Neutrophil (primary cell): ENCODE results near the gene RGS10.

Experiments
- H3K27ac ChIP-seq: fragments of 200-600 bp; sonication (generic); 2 replicates; pipeline ENCODE4 v1.5.1; 2016; ENCODE audit warnings: mild to moderate bottlenecking, moderate library complexity
- H3K27me3 ChIP-seq: fragments of 200-600 bp; sonication (generic); 2 replicates; pipeline ENCODE4 v1.6.0; 2016; ENCODE audit warnings: mild to moderate bottlenecking
- H3K36me3 ChIP-seq: fragments of 200-600 bp; sonication (generic); 2 replicates; pipeline ENCODE4 v1.5.1; 2017
- H3K4me1 ChIP-seq, 2 experiments: fragments of 200-600 bp in 1 of 2; sonication (generic) in 1 of 2; 1 replicate in 1 of 2; 2 replicates in 1 of 2; pipeline versions ENCODE4 v1.5.1 to v1.6.1; 2013 to 2016; ENCODE audit warnings: low read depth in 1 of 2, low read length in 1 of 2, mild to moderate bottlenecking in 1 of 2, moderate library complexity in 1 of 2; ENCODE audit not compliant: control insufficient read depth in 1 of 2, insufficient read depth in 1 of 2
- H3K4me3 ChIP-seq, 2 experiments: fragments of 200-600 bp in 1 of 2; sonication (generic) in 1 of 2; 1 replicate in 1 of 2; 2 replicates in 1 of 2; pipeline ENCODE4 v1.5.1; 2013 to 2016; ENCODE audit warnings: low read depth in 1 of 2, low read length in 1 of 2, mild to moderate bottlenecking in 1 of 2, moderate library complexity in 1 of 2
- H3K9me3 ChIP-seq: fragments of 200-600 bp; sonication (generic); 2 replicates; pipeline ENCODE4 v1.5.1; 2016
- TF ChIP-seq, protein P1 (sequence below): fragments of 200-600 bp; sonication (generic); IDR thresholded peaks from 2 replicates; pipeline ENCODE4 v1.5.1; 2016; ENCODE audit warnings: antibody characterized with exemption

RGS10 gene

DNA sequence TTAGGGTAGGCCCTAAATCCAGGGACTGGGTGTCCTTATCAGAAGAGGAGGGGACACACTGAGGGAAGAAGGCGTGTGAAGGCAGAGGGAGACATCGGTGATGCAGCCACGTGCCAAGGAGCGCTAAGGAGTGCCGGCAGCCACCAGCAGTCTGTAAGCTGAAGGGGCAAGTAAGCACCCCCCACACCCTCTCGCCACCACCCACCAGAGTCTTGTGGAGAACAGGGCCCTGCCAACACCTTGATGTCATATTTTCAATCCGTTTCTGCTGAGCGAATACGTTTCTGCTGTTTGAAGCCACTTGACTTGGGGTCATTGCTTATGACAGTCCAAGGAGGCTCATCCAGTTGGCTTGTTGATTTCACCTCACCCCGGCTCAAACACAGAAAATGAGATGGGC, 37.9 kb downstream of the RGS10 start:
- Histone ChIP-seq H3K36me3 (no peaks in the 10 kb centered on the region), H3K27ac (no peak overlapping the region), H3K4me1 (no peaks in the 10 kb centered on the region), H3K9me3 (no peaks in the 10 kb centered on the region), H3K4me3 (no peak overlapping the region), H3K27me3 (no peaks in the 10 kb centered on the region)
- TF ChIP-seq, protein P1, sequence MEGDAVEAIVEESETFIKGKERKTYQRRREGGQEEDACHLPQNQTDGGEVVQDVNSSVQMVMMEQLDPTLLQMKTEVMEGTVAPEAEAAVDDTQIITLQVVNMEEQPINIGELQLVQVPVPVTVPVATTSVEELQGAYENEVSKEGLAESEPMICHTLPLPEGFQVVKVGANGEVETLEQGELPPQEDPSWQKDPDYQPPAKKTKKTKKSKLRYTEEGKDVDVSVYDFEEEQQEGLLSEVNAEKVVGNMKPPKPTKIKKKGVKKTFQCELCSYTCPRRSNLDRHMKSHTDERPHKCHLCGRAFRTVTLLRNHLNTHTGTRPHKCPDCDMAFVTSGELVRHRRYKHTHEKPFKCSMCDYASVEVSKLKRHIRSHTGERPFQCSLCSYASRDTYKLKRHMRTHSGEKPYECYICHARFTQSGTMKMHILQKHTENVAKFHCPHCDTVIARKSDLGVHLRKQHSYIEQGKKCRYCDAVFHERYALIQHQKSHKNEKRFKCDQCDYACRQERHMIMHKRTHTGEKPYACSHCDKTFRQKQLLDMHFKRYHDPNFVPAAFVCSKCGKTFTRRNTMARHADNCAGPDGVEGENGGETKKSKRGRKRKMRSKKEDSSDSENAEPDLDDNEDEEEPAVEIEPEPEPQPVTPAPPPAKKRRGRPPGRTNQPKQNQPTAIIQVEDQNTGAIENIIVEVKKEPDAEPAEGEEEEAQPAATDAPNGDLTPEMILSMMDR: no peak

DNA sequence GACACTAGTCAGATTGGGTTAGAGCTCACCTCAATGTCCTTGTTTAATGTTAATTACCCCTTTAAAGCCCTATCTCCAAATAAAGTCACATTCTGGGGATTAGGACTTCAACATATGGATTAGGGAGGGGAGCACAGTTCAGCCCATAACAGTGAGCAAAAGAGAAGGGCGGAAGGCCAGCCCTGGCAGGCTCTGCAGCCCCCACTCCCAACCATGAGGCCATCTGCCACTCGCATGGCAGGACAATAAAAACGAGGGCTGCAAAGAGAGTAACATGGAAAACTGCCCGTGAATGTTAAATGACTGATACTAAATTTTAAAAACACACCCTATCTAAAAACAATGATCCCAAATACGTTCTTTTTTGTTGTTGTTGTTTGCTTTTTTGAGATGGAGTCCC, 38.7 kb downstream of the RGS10 start:
- Histone ChIP-seq H3K27ac (no peak overlapping the region), H3K36me3 (no peaks in the 10 kb centered on the region), H3K4me1 (no peaks in the 10 kb centered on the region), H3K9me3 (no peaks in the 10 kb centered on the region), H3K4me3 (no peak overlapping the region), H3K27me3 (no peaks in the 10 kb centered on the region)
- TF ChIP-seq, protein P1: no peak

DNA sequence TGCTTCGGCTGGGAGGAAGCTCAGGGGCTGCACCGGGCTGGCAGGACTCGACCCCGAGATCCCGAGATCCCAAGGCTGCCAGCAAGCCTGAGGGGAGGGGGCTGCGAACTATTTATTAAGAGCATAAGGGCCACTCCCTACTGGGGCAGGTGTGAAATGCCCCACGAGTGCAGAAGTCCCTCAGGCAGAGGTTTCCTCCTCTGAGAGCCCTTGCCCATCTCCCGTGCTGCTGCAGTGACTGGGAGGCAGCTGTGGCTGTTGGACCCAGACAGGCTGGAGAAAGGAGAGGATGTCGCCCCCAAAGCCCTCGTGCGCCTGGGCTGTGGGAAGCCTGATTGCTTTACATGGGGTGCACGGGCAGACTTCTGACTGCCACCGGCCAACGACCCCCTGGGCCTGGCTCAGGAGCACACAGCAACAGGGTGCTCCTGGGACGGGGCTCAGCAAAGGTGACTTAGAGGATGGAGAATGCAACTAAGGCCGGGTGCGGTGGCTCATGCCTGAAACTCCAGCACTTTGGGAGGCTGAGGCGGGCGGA, 39.8 kb downstream of the RGS10 start:
- H3K4me3 ChIP-seq: no peak overlapping the region
- no peaks in the 10 kb centered on the region for H3K36me3 ChIP-seq
- no peak overlapping the region for H3K27ac ChIP-seq
- TF ChIP-seq, protein P1: no peak
- H3K27me3 ChIP-seq: no peaks in the 10 kb centered on the region
- H3K4me1 ChIP-seq: no peaks in the 10 kb centered on the region
- no peaks in the 10 kb centered on the region for H3K9me3 ChIP-seq

DNA sequence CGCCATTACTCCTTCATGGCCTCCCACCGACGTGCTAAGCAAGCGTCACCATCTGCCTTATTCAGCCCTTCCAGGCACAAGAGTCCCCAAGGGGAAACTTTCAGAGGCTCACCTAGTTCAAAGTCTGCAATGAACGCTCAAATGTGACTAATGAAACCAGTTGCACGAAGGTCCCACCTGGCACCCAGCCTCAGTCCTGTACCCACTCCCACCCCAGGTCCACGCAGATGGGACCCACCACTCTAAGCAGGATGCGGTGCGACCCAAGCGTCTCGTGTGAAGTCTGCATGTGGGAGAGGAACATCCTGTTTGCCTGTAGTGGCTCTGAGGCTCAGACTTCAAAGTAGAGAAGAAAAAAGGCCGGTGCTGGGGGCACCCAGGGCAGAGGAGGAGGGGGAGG, 40.3 kb downstream of the RGS10 start:
- TF ChIP-seq, protein P1: no peak
- no peak overlapping the region for H3K27ac ChIP-seq
- no peak overlapping the region for H3K4me3 ChIP-seq
- H3K4me1 ChIP-seq: no peaks in the 10 kb centered on the region
- no peaks in the 10 kb centered on the region for H3K9me3 ChIP-seq
- H3K36me3 ChIP-seq: no peaks in the 10 kb centered on the region
- H3K27me3 ChIP-seq: no peaks in the 10 kb centered on the region

DNA sequence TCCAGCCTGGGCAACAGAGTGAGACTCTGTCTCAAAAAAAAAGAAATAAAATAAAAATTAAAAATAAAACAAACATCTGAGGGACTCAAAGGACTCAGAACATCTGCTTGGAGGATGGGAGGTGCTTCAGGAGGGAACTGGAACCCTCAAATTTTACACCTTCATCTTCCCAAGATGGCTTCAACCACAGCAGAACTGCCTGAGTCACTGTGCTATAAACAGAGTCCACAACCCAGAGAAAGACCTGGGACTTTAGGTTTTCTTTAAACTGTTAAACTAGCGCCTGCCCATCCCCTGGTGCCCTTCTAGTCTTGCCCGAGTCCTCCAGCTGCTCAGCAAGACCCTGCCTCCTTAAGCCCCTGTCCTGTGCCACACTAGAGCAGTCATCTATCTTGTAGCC, 40.8 kb downstream of the RGS10 start:
- TF ChIP-seq, protein P1: no peak
- Histone ChIP-seq H3K9me3 (no peaks in the 10 kb centered on the region), H3K4me3 (no peak overlapping the region), H3K27me3 (no peaks in the 10 kb centered on the region), H3K27ac (no peak overlapping the region), H3K4me1 (no peaks in the 10 kb centered on the region), H3K36me3 (no peaks in the 10 kb centered on the region)

DNA sequence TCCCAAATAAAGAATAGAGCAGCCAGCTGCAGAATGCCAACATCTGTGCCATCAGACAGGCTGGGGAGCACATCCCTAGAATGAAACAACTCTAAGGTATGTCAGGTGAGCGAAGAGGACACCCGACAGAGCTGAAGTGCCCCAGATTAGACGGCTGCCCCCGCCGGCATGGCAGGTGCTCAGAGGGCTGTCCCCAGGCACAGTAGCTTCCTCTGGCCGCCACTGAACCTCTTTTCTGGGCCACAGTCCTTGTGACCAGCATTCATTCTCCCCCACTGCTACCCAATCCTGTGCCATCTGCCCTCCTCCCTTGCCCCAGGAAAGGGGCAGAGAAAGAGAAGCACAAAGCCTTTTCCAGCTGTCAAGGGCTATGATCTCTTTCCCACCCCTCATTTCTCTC, 41.7 kb downstream of the RGS10 start:
- Histone ChIP-seq H3K27ac (no peak overlapping the region), H3K4me1 (no peaks in the 10 kb centered on the region), H3K36me3 (no peaks in the 10 kb centered on the region), H3K27me3 (no peaks in the 10 kb centered on the region), H3K9me3 (no peaks in the 10 kb centered on the region), H3K4me3 (no peak overlapping the region)
- TF ChIP-seq, protein P1: no peak
